Measurements from ENCODE around the gene ALPI.

GRCh38 chr2:232412986-232413385 lies 43.0 kb upstream of the ALPI start:
- TF ChIP-seq CTCF (IDR thresholded peaks at IDR 0.05) (no peak), POLR2AphosphoS5 (IDR thresholded peaks at IDR 0.05; ENCODE audit: low read depth, low read length) (no peak), SIN3A (IDR thresholded peaks at IDR 0.05; ENCODE audit: borderline replicate concordance, insufficient read depth, low read depth, low read length) (no peak), REST (IDR thresholded peaks at IDR 0.05; ENCODE audit: insufficient read depth in 1 of 2, low read depth in 2 of 2, low read length in 1 of 2) (no peak)
